ENCODE data around the gene ATP1A3. TPM values are rescaled to one million over a fixed set of nuclear protein-coding genes. Genes with fewer than 3 reads are reported as not detected.
"Not testable (repeated sequence)": the region's sequence is repeated elsewhere in the genome, so short reads cannot be mapped to it uniquely, and the experiment has no call there.

The ATP1A3 gene
- total and polyA plus RNA-seq, 8 donors = 0.09 to 1.2 (median 0.32) TPM

- Histone ChIP-seq H3K27ac (no peak overlapping the region), H3K4me1 (no peaks in the 10 kb centered on the region), H3K27me3 (peaks cover 0 to 28% (median under 1%) of the 10 kb centered on the region in 4 donors), H3K36me3 (no peaks in the 10 kb centered on the region), H3K9me3 (no peaks in the 10 kb centered on the region), H3K4me3 (no peak overlapping the region)
- no peak for TF ChIP-seq CTCF (IDR thresholded peaks at IDR 0.05)
- intact Hi-C loops (cut with DNase I) = no loop called here
- no peak for FAIRE-seq
- peak in 5 of 6 donors; percentile 21 to 85 (median 57) for DNase-seq
- peak; percentile 71 to 88 (median 80) for ATAC-seq
- WGBS, 2 donors = 1 to 2% methylated on average over 34 to 35 of the region's 35 CpGs
Observed at GRCh38 chr19:41997121-41997850, 3.3 kb upstream of the ATP1A3 start.

DNA sequence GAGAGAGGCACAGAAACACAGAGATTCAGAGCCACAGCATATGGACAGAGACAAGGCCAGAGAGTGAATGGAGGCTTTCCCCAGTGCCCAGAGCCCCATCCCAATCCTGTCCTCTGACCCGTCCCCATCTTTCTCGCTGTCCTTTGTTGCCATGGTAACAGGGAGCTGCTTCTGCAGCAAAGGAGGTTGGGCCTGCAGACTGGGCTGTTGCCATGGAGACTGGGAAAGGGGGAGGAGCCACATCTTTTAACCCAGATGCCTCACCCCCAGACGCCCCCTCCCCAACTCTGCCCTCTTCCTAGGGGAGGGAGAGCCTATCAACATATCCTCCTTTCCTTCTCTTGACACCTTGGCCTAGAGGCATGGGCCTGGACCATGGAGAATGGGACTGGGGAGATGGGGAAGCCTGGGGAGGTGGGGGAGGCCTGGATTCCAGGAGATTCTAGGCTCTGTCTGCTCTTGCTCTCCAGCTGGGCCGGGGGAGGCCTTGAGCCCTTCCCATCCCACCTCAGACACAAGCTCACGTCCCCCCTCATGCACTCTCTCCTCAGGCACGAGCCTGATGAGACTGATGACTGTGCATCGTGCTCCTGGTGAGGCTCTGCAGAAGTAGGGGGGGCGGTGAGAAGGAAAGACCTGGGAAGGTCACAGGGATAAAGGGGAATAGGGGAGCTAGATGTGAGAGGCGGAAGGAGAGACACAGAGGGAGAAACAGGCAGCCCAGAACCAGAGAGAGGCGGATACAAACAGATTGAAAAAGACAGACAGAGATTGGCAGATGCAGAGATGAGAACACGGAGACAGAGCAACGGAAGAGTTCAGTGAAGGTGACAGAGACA, 2.1 kb upstream of the ATP1A3 start:
- no peak for ATAC-seq
- intact Hi-C loops (cut with DNase I) = no loop called here
- peaks cover 0 to 28% (median 1%) of the 10 kb centered on the region in 4 donors for H3K27me3 ChIP-seq

DNA sequence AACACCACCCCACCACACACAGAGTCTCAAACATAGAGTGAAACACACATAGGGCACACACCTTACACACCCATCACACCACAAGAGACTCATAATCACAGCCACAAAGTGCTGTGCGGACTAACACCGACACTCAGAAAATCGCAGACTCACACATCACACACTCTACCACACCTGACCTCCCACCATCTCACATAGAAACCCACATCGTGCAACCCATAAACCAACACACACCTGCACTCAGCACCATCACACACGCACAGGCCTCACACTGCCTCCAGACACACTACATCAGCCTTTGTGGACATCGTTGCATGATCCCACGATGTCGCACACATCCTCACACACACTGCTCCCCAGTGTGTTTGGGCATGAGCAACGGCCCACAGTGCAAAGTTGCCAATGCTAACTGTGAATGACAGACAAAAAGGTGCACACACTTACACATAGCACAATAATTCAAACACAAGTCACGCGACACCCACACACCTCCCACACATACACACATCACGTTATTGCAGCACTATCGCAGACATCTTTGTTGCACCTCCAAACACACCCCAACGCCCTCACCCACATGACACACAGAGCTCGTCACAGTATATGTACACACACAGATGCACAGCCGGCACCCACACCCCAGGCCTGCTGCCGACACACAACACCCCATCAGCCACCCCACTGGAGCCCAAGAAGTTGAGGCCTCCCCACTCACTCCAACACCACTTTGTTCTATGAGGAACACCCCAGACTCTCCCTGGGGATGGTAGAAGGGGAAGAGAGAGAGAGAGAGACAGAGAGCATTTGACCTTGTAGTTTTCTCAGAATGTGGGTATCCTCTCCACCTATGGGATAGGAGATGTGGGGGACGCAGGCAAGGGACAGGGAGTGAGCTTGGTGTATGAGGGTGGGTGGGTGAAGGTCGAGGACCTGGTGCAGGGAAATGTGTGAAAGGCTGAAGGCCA, 1.2 kb upstream of the ATP1A3 start:
- FAIRE-seq (no peak), DNase-seq (no peak), ATAC-seq (no peak)
- Histone ChIP-seq H3K9me3 (no peaks in the 10 kb centered on the region), H3K27ac (no peak overlapping the region), H3K4me1 (no peaks in the 10 kb centered on the region), H3K27me3 (peaks cover 0 to 26% (median 1%) of the 10 kb centered on the region in 4 donors), H3K4me3 (no peak overlapping the region), H3K36me3 (no peaks in the 10 kb centered on the region)
- intact Hi-C loops (cut with DNase I) = no loop called here
- WGBS, 2 donors = 75 to 83% methylated on average over 19 of the region's 19 CpGs
- TF ChIP-seq CTCF (IDR thresholded peaks at IDR 0.05) = no peak

More for the DNA sequence above, 2.1 kb upstream of the ATP1A3 start:
- H3K4me3 ChIP-seq = no peak overlapping the region
- DNase-seq (no peak), FAIRE-seq (no peak)
- H3K9me3 ChIP-seq = no peaks in the 10 kb centered on the region
- WGBS, 2 donors = 31 to 36% methylated on average over 11 to 12 of the region's 12 CpGs
- no peak for TF ChIP-seq CTCF (IDR thresholded peaks at IDR 0.05)
- H3K27ac ChIP-seq = no peak overlapping the region
- no peaks in the 10 kb centered on the region for H3K36me3 ChIP-seq
- no peaks in the 10 kb centered on the region for H3K4me1 ChIP-seq

- DNase-seq (peak in 1 of 6 donors; percentile 33), FAIRE-seq (no peak), ATAC-seq (no peak)
- H3K4me1 ChIP-seq = no peaks in the 10 kb centered on the region
- no peak for TF ChIP-seq CTCF (IDR thresholded peaks at IDR 0.05)
- H3K4me3 ChIP-seq = peak overlapping the region in 1 of 4 donors; percentile 54
- WGBS, 2 donors = 25% methylated on average over 13 of the region's 13 CpGs
- H3K9me3 ChIP-seq = no peaks in the 10 kb centered on the region
- intact Hi-C loops (cut with DNase I) = no loop called here
- peaks cover 0 to 19% (median 1%) of the 10 kb centered on the region in 4 donors for H3K27me3 ChIP-seq
- H3K36me3 ChIP-seq = no peaks in the 10 kb centered on the region
- H3K27ac ChIP-seq = no peak overlapping the region
Observed at GRCh38 chr19:41994521-41994971, 516 bp upstream of the ATP1A3 start.

DNA sequence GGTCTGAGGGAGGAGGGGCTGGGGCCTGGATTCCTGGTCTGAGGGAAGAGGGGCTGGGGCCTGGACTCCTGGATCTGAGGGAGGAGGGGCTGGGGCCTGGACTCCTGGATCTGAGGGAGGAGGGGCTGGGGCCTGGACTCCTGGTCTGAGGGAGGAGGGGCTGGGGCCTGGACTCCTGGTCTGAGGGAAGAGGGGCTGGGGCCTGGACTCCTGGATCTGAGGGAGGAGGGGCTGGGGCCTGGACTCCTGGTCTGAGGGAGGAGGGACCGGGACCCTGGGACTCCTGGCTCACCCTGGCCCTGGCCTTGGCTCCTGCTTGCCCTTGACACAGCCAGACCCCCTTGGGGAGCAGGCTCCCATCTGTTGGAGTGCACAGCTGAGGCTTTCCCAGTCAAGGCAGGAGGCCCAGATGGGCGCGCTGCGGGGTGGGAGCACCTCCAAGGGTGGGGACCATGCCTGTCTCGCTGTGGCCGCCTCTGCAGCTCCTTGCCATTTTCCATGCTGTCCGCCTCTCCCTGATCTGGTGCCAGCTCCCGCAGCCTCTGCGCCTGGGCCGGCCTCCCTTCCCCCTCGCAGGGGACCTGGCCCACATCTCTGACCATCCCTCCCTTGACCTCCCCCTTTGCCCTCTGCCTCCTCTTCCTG, 2.0 kb downstream of the ATP1A3 start:
- FAIRE-seq; ATAC-seq; H3K4me3 ChIP-seq; intact Hi-C loops (cut with DNase I); H3K9me3 ChIP-seq; H3K27ac ChIP-seq; H3K4me1 ChIP-seq; H3K36me3 ChIP-seq: not testable (repeated sequence)
- 67 to 80% methylated on average over 10 to 11 of the region's 11 CpGs for WGBS, 2 donors
- H3K27me3 ChIP-seq = peaks cover 0 to 13% (median 1%) of the 10 kb centered on the region in 4 donors
- peak in 1 of 6 donors; percentile 62 for DNase-seq
